Measurements from ENCODE around the gene RHBDD3.

- TF ChIP-seq RARB (CRISPR knock-in tag; IDR thresholded peaks at IDR 0.05) = no peak
- no peak for TF ChIP-seq CREB5 (CRISPR knock-in tag; IDR thresholded peaks at IDR 0.05; ENCODE audit: low read depth)
- TF ChIP-seq ZC3H10 (CRISPR knock-in tag; IDR thresholded peaks at IDR 0.05) = no peak
- TF ChIP-seq ZNF565 (CRISPR knock-in tag; conservative IDR thresholded peaks at IDR 0.05; ENCODE audit: low read depth) = no peak
- no peak for TF ChIP-seq ZFP30 (CRISPR knock-in tag; IDR thresholded peaks at IDR 0.05)
- no peak for TF ChIP-seq ARNTL (CRISPR knock-in tag; IDR thresholded peaks at IDR 0.05; ENCODE audit: borderline replicate concordance, low read depth)
- TF ChIP-seq PATZ1 (CRISPR knock-in tag; IDR thresholded peaks at IDR 0.05; ENCODE audit: borderline replicate concordance) = no peak
- TF ChIP-seq OSR1 (CRISPR knock-in tag; IDR thresholded peaks at IDR 0.05) = no peak
- no peak for TF ChIP-seq TCF4 (CRISPR knock-in tag; IDR thresholded peaks at IDR 0.05; ENCODE audit: borderline replicate concordance)
These were observed 23.8 kb downstream of the RHBDD3 start for GRCh38 chr22:29243874-29244446.

Data from SK-N-SH treated with all-trans-retinoic acid at 6 μM for 48 hours (cell line).